SK-N-MC (cell line): ENCODE data around the gene OR4Q3.
"Not testable (repeated sequence)": the region's sequence is repeated elsewhere in the genome, so short reads cannot be mapped to it uniquely, and the experiment has no call there.

Experiments used
- DNase-seq: peaks from one replicate; pipeline ENCODE4 v3.0.0-alpha.2; 2011; ENCODE audit warnings: low read depth, low spot score
- H3K27ac ChIP-seq: fragments of 200-600 bp; sonication (generic); 2 replicates; pipeline ENCODE4 v1.5.1; 2016; ENCODE audit warnings: mixed run types
- H3K36me3 ChIP-seq: fragments of 200-600 bp; sonication (generic); 2 replicates; pipeline ENCODE4 v1.6.1; 2017; ENCODE audit warnings: antibody characterized with exemption, low read length, mixed read lengths; ENCODE audit not compliant: insufficient read depth
- H3K4me3 ChIP-seq: fragments of 200-600 bp; sonication (generic); 2 replicates; pipeline ENCODE4 v1.5.1; 2016
- H3K9ac ChIP-seq: fragments of 200-600 bp; sonication (generic); 2 replicates; pipeline ENCODE4 v1.8.0; 2017; ENCODE audit warnings: mixed run types, mixed read lengths; ENCODE audit not compliant: insufficient read length
- H3K9me3 ChIP-seq: fragments of 200-600 bp; sonication (generic); 2 replicates; pipeline ENCODE4 v1.6.1; 2017; ENCODE audit warnings: low read depth, mild to moderate bottlenecking, antibody characterized with exemption, low read length, moderate library complexity, mixed read lengths
- EZH2 ChIP-seq: fragments of 200-600 bp; sonication (generic); IDR thresholded peaks from one replicate; pipeline ENCODE4 v1.6.1; 2017; ENCODE audit warnings: antibody characterized with exemption
- FOXP2 ChIP-seq: optimal IDR thresholded peaks from 2 replicates; pipeline ENCODE3; 2011; ENCODE audit warnings: mild to moderate bottlenecking, moderate library complexity; ENCODE audit not compliant: insufficient read depth; ENCODE audit errors: extremely low read length, control extremely low read depth
- POLR2AphosphoS5 ChIP-seq: IDR thresholded peaks from 2 replicates; pipeline ENCODE4 v1.6.1; 2012; ENCODE audit warnings: mild to moderate bottlenecking, low read depth, low read length, borderline replicate concordance

The OR4Q3 gene

DNA sequence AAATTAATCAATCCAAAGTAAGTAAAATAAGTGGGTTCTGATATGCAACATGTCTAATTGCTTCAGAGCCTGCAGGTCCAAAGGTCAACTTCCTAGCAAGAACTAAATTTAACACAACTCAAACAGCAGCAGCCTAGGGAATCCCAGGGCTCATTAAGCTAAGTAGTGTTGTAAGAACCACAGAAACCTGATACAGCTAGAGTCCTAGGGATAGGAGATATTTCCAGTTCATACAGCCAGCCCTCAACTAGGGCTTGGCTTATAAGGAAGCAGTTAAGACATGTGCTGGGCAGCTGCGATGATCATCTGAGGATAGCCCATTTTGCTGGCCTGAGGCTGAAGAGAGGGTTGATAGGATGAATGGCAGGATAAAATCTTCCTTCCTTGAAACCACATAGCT, at the start of gene OR4Q3:
Gene OR4Q3, plus strand, starts transcription at position 316 of the 400 bp plus-strand sequence.
- no peak within 1 kb of the TSS for H3K27ac ChIP-seq
- no peak for DNase-seq
- H3K9ac ChIP-seq, result no peak within 1 kb of the TSS
- no peak within 1 kb of the TSS for H3K4me3 ChIP-seq
- no peaks in the 10 kb centered on the region for H3K9me3 ChIP-seq
- no peaks in the 10 kb centered on the region for H3K36me3 ChIP-seq
- TF ChIP-seq EZH2, result no peak
- TF ChIP-seq POLR2AphosphoS5, result no peak
- TF ChIP-seq FOXP2, result no peak

DNA sequence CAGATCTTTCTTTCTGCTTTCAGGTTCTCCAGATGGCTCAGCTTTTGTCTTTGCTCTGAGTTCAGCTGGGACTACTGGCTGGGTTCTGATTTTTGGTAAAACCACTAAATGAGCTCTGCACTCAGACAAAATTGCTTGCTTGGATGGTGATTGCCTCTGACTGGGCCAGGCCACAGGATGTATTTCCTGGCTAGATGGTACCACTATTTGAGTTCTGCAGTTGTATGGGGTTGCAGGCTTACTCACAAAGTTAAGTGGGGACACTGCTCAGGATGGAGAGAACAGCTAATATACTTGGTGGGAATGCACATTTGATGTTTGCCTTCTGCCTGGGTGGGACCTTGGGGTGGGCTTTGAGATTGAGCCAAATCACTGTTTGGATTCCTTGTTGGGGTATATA, 14.0 kb upstream of the OR4Q3 start:
- H3K36me3 ChIP-seq, result no peaks in the 10 kb centered on the region
- H3K9ac ChIP-seq, result no peak overlapping the region
- no peak for DNase-seq
- no peaks in the 10 kb centered on the region for H3K9me3 ChIP-seq
- TF ChIP-seq POLR2AphosphoS5 (no peak), FOXP2 (no peak), EZH2 (no peak)
- H3K4me3 ChIP-seq, result no peak overlapping the region
- H3K27ac ChIP-seq, result no peak overlapping the region

- no peaks in the 10 kb centered on the region for H3K9me3 ChIP-seq
- no peaks in the 10 kb centered on the region for H3K36me3 ChIP-seq
- no peak overlapping the region for H3K27ac ChIP-seq
- DNase-seq, result no peak
- H3K9ac ChIP-seq, result no peak overlapping the region
- no peak overlapping the region for H3K4me3 ChIP-seq
- TF ChIP-seq FOXP2, result no peak
- TF ChIP-seq POLR2AphosphoS5, result no peak
- no peak for TF ChIP-seq EZH2
These were observed 13.6 kb upstream of the OR4Q3 start for GRCh38 chr14:19729763-19730162.

DNA sequence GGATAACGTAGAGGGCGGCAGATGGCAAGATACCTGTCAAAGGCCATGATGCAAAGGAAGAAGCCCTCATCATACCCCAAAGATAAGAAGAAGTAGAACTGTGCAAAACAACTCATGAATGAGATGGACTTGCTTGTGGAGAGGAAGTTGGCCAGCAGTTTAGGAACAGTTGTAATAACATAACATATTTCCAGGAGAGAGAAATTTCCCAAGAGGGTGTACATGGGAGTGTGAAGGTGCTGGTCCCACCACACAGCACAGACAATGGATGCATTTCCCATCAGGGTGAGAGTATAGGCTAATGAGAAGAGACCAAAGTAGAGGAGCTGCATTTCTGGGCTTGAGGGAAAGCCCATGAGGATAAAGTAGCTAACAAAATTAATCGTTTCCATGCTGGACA, 9.5 kb upstream of the OR4Q3 start:
- not testable (repeated sequence) for H3K27ac ChIP-seq, H3K9ac ChIP-seq, DNase-seq, H3K36me3 ChIP-seq, H3K9me3 ChIP-seq, H3K4me3 ChIP-seq

DNA sequence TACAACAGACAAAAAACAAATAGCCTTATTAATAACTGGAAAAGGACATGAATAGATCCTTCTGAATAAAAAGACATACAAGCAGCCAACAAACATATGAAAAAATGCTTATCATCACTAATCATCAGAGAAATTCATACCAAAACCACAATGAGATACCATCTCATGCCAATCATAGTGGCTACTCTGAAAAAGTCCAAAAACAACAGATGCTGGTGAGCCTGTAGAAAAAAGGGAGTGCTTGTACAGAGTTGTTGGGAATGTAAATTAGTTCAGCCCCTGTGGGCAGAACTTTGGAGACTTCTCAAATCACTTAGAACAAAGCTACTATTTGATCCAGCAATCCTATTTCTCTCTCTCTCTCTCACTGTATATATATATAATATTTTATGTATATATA, 8.9 kb downstream of the OR4Q3 start:
- H3K36me3 ChIP-seq, H3K9me3 ChIP-seq, H3K27ac ChIP-seq, DNase-seq, H3K9ac ChIP-seq, H3K4me3 ChIP-seq: not testable (repeated sequence)

DNA sequence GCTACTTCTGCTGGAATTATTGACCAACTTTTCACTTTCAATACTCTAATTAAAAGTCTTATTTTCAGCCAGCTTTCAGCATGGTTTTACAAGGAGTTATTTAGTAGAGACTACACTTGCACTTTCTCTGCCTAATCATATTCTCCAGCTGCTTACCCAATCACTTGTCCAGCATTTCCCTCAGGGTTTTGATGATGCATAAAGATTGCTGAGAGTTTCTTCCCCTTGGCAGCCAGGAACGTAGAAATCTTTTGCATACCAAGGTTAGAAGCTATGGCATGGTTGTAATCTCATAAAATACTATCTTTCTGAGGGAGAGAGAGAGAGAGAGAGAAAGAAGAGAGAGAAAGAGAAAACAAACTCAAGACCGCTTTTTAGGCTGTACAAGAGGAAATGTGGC, 10.8 kb downstream of the OR4Q3 start:
- no peak for DNase-seq
- no peaks in the 10 kb centered on the region for H3K36me3 ChIP-seq
- no peak overlapping the region for H3K4me3 ChIP-seq
- no peak overlapping the region for H3K9ac ChIP-seq
- no peak overlapping the region for H3K27ac ChIP-seq
- no peak for TF ChIP-seq FOXP2
- no peak for TF ChIP-seq POLR2AphosphoS5
- no peak for TF ChIP-seq EZH2
- no peaks in the 10 kb centered on the region for H3K9me3 ChIP-seq

GRCh38 chr14:19771491-19771890, 28.1 kb downstream of the OR4Q3 start:
- H3K9ac ChIP-seq, H3K9me3 ChIP-seq, H3K4me3 ChIP-seq, H3K36me3 ChIP-seq, H3K27ac ChIP-seq, DNase-seq: not testable (repeated sequence)

- Histone ChIP-seq H3K9ac (no peak overlapping the region), H3K9me3 (no peaks in the 10 kb centered on the region), H3K36me3 (no peaks in the 10 kb centered on the region), H3K4me3 (no peak overlapping the region), H3K27ac (no peak overlapping the region)
- DNase-seq, result no peak
- TF ChIP-seq POLR2AphosphoS5, result no peak
- TF ChIP-seq EZH2, result no peak
- no peak for TF ChIP-seq FOXP2
These were observed 28.6 kb downstream of the OR4Q3 start for GRCh38 chr14:19771895-19772430.

GRCh38 chr14:19772454-19772853, 29.1 kb downstream of the OR4Q3 start:
- not testable (repeated sequence) for H3K4me3 ChIP-seq, DNase-seq, H3K9ac ChIP-seq, H3K9me3 ChIP-seq, H3K27ac ChIP-seq, H3K36me3 ChIP-seq

DNA sequence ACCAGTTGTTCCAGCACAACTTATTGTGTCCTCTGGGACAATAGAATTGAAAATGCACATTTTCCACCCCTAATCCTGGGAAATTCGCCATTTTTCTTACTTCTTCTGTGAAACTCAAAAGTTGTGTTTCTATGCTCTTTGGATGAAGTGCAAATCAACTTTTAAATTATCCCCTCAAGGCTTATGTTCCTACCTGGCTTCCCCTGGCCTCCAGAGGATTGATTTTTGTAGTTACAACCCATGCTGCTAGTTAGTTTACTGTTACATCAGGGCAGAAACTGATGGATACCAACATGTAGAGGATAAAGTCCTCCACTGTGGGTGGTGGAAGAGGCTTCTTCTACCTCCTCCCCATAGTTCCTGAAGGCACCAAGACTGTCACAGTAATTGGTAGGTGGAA, 29.8 kb downstream of the OR4Q3 start, which contains the start of gene OR4M1:
Gene OR4M1, plus strand, starts transcription at position 301 of the 400 bp plus-strand sequence. CDS start 6,819 bp downstream, outside the sequence.
- not testable (repeated sequence) for H3K27ac ChIP-seq, H3K9me3 ChIP-seq, H3K4me3 ChIP-seq, DNase-seq, H3K36me3 ChIP-seq, H3K9ac ChIP-seq
